ENCODE results near the gene FAM53B.
"Not testable (repeated sequence)": the region's sequence is repeated elsewhere in the genome, so short reads cannot be mapped to it uniquely, and the experiment has no call there.

The FAM53B gene

GRCh38 chr10:124624466-124624865 lies 119.7 kb downstream of the FAM53B start:
- no peak for DNase-seq

- no peak for DNase-seq
These were observed 120.2 kb downstream of the FAM53B start for GRCh38 chr10:124624006-124624405.

GRCh38 chr10:124622866-124623536 lies 121.2 kb downstream of the FAM53B start:
- DNase-seq, result no peak

GRCh38 chr10:124622158-124622557 lies 122.0 kb downstream of the FAM53B start:
- no peak for DNase-seq

- no peak for DNase-seq
These were observed 122.5 kb downstream of the FAM53B start for GRCh38 chr10:124621637-124622036.

GRCh38 chr10:124619802-124620490 lies 124.2 kb downstream of the FAM53B start:
- DNase-seq, result no peak

GRCh38 chr10:124619195-124619594 lies 125.0 kb downstream of the FAM53B start:
- DNase-seq, result no peak

GRCh38 chr10:124618470-124619073 lies 125.6 kb downstream of the FAM53B start:
- DNase-seq, result no peak

- DNase-seq, result no peak
These were observed 127.4 kb downstream of the FAM53B start for GRCh38 chr10:124616836-124617130.

- no peak for DNase-seq
These were observed 127.9 kb downstream of the FAM53B start for GRCh38 chr10:124616040-124616835.

- DNase-seq, result no peak
These were observed 128.9 kb downstream of the FAM53B start for GRCh38 chr10:124615259-124615658.

GRCh38 chr10:124614003-124614659 lies 130.0 kb downstream of the FAM53B start:
- no peak for DNase-seq

GRCh38 chr10:124612611-124613498 lies 131.3 kb downstream of the FAM53B start:
- no peak for DNase-seq

GRCh38 chr10:124611738-124612137 lies 132.4 kb downstream of the FAM53B start:
- DNase-seq, result no peak

GRCh38 chr10:124610851-124611250 lies 133.3 kb downstream of the FAM53B start:
- not testable (repeated sequence) for DNase-seq

GRCh38 chr10:124610186-124610585 lies 134.0 kb downstream of the FAM53B start:
- not testable (repeated sequence) for DNase-seq

- DNase-seq, result no peak
These were observed 134.5 kb downstream of the FAM53B start for GRCh38 chr10:124609698-124610097.

- DNase-seq, result no peak
These were observed 136.0 kb downstream of the FAM53B start for GRCh38 chr10:124608093-124608721.

- no peak for DNase-seq
These were observed 136.5 kb downstream of the FAM53B start for GRCh38 chr10:124607693-124608092.

- DNase-seq, result no peak
These were observed 137.4 kb downstream of the FAM53B start for GRCh38 chr10:124606822-124607221.
